GM21717 (cell line): ENCODE measurements around the gene NME4.
"Not testable (repeated sequence)": the region's sequence is repeated elsewhere in the genome, so short reads cannot be mapped to it uniquely, and the experiment has no call there.

Source experiments
- ATAC-seq: cut with Tn5 transposase; IDR thresholded peaks from one replicate; pipeline ENCODE4 v1.9.1; 2021; ENCODE audit warnings: mild to moderate bottlenecking, moderate library complexity; ENCODE audit not compliant: unreplicated experiment

Gene NME4

GRCh38 chr16:375927-376816 lies 20.8 kb upstream of the NME4 start:
- ATAC-seq: no peak

GRCh38 chr16:376817-377418 lies 20.1 kb upstream of the NME4 start:
- no peak for ATAC-seq

- no peak for ATAC-seq
Measured at GRCh38 chr16:377419-377951, 19.5 kb upstream of the NME4 start.

- not testable (repeated sequence) for ATAC-seq
Measured at GRCh38 chr16:378113-378820, 18.7 kb upstream of the NME4 start.

GRCh38 chr16:378821-379182 lies 18.2 kb upstream of the NME4 start:
- ATAC-seq: no peak

GRCh38 chr16:379183-379960 lies 17.6 kb upstream of the NME4 start:
- ATAC-seq: no peak

- ATAC-seq: no peak
Measured at GRCh38 chr16:379961-380761, 16.8 kb upstream of the NME4 start.

- ATAC-seq: no peak
Measured at GRCh38 chr16:380762-381011, 16.3 kb upstream of the NME4 start.

- ATAC-seq: peak; percentile 10
Measured at GRCh38 chr16:381012-381788, 15.8 kb upstream of the NME4 start.

- peak; percentile 37 for ATAC-seq
Measured at GRCh38 chr16:381789-382717, 14.9 kb upstream of the NME4 start, which contains the start of gene PGAP6. Gene PGAP6, minus strand, starts transcription at chr16:381978. Its CDS starts 157 bp downstream, at chr16:381821.

GRCh38 chr16:383326-384051 lies 13.5 kb upstream of the NME4 start:
- no peak for ATAC-seq

GRCh38 chr16:386641-387156 lies 10.3 kb upstream of the NME4 start:
- ATAC-seq: no peak

GRCh38 chr16:387761-388666 lies 9.0 kb upstream of the NME4 start:
- ATAC-seq: not testable (repeated sequence)

- ATAC-seq: no peak
Measured at GRCh38 chr16:389352-389751, 7.6 kb upstream of the NME4 start.

GRCh38 chr16:391885-392335 lies 5.1 kb upstream of the NME4 start:
- ATAC-seq: no peak

GRCh38 chr16:392450-393030 lies 4.5 kb upstream of the NME4 start:
- no peak for ATAC-seq
